Right renal cortex interstitium (tissue), 3 donors: ENCODE measurements around the gene ACE2. TPM values are rescaled to one million over a fixed set of nuclear protein-coding genes. Genes with fewer than 3 reads are reported as not detected.
"Not testable (repeated sequence)": the region's sequence is repeated elsewhere in the genome, so short reads cannot be mapped to it uniquely, and the experiment has no call there.

Source experiments
- DNase-seq, 3 donors: peaks; one replicate each; pipeline ENCODE4 v3.0.0-alpha.2; 2013; ENCODE audit warnings: low read depth in 3 of 3, low spot score in 2 of 3
- polyA plus RNA-seq, 3 donors: library from polyadenylated mRNA; unstranded; fragments of 120-200 nt; gene quantifications; one replicate each; pipeline ENCODE4 v1.2.1, GENCODE V29; 2013; ENCODE audit not compliant: insufficient read length in 3 of 3

ACE2 gene
- polyA plus RNA-seq = 10 to 100 TPM; 44.8 to 65.3 (median 65.2) TPM

DNA sequence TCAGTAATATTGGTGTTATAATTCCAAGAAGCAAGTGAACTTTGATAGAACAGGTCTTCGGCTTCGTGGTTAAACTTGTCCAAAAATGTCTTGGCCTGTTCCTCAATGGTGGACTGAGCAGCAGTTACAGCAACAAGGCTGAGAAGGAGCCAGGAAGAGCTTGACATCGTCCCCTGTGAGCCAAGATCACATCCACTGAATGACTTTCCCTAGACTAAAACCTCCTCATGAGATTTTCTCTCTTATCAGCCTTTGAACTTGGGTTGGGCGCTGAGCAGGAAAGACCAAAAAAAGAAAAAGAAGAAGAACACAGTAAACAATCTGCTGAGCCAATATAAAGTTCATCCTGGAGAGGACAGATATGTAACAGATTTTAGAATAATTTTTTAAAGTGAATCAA lies at the start of gene ACE2:
ACE2 (minus strand) TSS at position 216 of the 400 bp plus-strand sequence; CDS start at position 167, 49 bp downstream.
- no peak for DNase-seq

DNA sequence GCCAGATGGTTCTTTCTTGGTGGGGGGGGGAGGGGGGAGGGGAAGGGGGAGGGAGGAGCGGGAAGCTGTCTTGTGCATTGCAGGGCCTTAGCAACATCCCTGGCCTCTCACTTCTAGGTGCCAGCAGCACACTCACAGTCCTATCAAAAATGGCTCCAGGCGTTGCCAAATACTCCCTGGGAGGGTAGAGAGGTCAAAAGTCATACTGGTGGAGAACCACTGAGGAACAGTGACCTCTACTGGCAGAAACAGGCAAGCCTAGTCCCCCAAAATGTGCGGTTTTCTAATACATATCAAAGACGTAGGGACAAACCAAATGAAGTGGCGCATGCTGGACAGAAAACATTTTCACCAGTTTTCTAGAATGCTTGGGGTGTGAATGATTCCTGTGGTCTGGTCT lies 46.8 kb upstream of the ACE2 start:
- DNase-seq = not testable (repeated sequence)

DNA sequence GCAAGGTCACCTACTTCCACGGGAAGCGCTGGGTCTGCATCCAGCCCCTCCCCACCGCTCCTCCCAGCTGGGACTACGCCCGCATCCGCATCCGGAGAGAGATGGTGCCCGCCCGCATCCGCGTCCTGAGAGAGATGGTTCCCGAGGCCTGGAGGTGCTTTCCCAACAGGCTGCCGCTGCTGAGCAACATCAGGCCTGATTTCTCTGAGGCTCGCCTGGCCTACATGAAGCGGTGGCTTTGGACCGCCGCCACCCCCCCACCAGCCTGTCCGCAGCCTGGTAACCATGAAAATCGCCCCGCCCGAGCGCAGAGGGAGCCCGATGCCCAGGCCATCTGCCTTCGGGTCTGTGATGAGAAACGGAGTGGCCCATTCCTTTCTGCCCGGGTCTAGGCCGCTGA lies 45.8 kb upstream of the ACE2 start:
- DNase-seq = no peak

DNA sequence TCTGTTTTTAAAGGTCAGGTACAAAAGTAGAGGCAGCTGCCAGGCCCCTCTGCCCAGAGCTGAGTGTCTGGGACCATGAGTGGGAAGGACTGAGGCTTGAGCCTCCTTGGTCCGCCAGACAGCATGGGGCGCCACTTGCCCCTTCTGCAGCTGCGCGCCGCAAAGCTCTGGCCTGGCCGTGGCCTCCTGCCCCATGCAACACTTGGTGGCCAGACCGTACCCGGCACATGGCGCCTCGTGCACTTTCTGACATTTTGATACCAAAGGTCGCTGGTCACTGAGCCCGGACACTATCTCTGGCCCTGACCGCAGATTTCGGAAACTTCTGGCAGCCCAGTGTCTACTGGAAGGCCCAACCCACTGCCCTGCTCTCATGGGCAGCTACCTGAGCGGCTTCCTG lies 45.3 kb upstream of the ACE2 start:
- DNase-seq = no peak

DNA sequence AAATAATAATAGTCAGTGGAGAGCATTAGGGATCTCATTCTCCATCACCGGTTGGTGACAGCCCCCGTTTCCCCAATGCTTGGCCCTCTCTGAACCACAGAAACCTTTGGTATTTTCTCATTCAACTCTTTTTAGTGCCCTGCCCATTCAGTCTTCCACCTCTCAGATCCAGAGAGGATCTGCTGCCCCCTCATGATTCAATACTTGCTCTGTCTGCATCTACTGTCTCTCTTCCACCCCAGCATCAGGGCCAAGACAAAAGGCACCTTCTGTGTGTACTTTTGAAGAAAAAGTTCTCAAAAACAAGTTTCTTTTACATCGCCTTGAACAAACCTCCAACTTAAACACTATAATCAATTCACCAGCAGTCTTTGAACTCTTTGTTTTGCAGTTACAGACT lies 44.5 kb upstream of the ACE2 start:
- DNase-seq = no peak

DNA sequence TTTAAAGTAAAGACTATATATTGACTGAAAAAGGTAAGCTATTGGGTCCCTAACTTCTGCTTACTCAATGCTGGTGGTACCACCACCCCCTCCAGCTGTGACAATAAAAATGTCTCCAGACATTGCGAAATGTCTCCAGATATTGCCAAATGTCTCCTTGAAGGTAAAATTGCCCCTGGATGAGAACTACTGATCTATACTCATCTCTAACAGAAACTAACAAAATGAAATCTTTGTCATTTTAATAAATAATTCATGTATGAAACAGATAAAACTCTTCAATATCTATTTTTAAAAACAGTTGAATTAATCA lies 43.8 kb upstream of the ACE2 start:
- DNase-seq = no peak

DNA sequence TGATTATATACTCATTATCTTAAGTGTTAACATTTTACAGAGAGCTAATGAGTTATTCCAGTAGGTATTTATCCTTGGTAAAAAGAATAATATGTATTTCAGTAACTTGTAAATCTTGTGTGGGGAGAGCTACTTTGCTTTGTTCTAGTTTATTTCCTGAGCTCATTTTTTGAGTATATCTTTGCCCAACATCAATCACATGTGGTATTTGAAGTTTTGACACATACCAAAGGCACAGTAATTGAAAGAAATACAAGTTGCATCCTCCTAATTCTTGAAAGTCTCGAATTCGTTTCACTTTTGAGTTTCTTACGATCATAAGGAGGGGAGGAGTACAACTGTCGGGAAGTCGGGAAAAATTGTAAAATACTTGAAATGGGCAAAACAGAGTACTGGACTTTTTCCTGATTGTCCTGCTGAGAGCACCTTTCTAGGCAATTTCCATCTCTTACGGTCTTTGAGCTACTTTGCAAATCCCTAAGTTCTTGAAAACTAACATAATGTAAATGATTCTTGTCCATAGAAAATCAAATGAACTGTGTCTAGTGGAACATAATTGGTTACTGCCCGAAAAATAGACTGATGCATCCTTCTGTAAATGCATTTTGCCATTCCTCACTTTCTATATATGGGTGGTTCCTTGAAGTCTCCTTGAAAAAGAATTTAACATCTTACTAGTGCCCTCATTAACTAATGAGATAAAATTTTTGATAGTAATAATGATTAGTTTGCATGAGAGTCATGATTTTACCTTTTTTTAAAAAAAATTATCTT lies 43.2 kb upstream of the ACE2 start:
- no peak for DNase-seq

DNA sequence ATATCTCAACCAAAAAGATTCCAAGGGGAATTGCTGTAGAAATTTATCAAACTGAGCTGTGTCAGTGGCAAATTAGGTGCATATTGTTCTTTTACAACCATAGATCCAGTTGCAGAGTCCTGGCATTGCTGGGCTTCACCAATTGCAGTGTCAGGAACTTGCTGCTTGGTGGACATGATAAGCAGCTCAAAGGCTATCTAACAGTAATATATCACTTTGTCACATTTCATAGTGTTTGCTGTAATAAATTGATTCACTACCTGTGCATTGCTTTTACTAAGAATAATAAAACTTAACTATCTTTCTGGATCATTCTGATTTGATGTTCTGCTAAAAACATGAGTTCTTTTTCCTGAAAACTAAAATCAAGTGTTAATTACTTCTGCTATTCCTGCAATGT lies 30.9 kb upstream of the ACE2 start:
- no peak for DNase-seq

DNA sequence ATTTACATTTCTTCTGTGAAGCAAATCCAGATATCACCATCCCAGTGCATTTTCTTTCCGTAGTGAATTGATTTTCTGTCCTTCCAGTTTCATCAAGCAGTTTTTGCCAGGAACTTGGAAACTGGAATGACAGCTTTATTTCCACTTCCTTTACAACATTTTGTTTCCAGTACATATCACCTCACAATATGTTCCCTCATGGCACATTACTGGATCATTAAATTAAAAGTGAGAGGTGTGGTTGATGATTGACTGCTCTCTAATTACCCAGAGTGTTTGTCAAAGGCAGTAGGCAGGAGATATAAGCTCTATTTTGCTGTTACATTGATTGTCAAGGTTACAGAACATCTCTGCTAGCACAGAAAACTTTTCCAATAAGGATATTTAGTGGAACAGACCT lies 22.3 kb upstream of the ACE2 start:
- no peak for DNase-seq

DNA sequence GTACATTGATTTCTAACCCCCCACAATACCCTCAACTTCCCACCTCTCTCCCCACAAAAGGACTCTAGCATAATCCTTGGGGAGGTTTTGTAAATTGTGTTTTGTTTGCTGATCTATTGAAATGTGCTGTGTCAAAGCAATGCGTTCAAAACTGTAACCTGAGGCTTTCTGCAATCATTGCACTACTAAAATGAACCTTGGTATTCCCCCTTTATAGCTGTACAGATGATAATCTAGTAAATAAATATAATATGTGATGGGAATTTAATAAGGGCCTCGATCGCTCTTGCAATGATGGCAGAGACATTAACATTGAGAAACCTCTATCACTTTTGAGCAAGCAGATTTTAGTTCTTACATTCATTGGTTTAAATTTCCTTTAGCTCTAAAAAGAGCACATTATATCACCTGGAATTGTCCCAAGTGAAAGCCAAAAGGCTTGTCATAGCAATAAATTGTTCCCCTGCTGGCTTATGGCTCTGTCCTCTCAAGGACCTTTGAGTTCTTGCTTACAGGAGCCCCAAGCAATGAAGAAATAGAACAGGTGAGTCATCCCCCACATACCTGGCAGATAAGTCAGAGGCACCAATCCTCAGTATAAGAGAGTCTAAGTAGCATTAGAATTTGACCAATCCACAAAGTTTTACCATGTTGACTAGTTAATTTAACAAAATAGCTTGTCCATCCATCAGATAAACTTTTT lies 18.4 kb upstream of the ACE2 start:
- DNase-seq = no peak

DNA sequence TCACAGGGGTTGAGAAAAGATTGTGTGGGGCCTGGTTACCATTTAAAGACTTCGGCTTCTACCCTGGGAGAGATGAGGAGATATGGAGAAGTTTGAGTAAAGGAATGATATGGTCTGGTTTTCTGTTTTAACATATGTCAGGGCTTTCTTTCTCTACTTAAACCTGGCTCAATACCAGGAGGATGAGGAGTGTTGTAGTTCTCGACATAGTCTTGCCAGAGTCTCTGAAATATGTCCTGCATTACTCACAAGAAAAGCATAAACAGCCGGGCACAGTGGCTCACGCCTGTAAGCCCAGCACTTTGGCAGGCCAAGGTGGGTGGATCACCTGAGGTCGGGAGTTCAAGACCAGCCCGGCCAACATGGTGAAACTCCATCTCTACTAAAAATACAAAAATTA lies 16.4 kb upstream of the ACE2 start:
- DNase-seq = no peak

DNA sequence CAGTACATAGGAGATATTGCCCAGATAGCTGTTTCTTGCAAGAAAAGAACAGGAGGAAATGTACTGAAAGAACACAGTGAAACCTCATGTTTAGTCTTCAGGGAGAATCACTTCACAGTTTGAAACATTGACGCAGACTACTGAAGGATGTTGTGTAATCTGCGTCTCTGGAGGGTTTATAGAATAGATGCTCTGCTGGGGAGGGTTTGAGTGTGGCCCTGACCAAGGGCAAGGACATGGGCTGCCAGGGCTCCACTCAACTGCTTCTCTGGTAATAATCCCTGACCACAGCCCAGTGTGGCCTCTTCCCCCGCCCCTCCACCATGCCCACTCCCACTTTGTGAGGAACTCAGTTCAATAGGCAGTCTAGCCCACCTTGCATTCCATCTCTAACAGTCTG lies 15.8 kb upstream of the ACE2 start:
- no peak for DNase-seq

DNA sequence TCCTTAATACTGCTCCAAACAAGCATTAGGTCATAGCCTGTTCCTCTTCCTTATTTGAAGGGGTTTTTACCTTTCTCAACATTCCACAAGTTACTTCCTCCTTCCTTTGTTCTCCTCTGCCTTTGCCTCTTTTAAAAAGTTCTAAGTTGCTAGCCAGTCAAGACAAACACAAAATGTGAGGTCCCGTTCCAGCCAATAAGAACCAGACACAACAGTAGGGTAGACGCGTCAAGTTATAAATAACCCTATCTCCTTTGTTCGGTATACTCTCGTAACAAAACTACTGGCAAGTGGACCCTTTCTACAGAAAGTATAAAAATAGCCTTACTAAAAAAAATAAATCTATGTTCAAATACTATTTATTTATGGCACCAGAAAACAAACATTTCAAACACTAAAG lies 6.3 kb upstream of the ACE2 start:
- no peak for DNase-seq

DNA sequence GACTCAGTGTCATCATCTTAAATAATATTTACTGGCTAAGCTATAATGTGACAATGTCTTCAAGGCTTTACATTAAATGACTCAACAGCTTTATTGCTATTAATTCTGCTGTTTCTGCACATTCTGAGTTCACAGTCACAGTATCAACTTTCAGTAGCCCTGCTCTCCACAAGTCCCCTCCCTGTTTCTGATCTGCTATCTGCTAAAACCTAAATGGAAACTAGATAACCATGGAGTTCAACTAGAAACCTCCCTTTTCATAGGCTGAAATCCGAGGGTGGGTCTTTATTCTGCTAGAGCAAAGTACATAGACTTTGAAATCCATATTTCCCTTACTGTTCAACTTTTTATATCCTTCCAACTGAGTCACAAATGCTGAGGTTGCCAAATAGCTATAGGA lies 5.4 kb upstream of the ACE2 start:
- DNase-seq = no peak

DNA sequence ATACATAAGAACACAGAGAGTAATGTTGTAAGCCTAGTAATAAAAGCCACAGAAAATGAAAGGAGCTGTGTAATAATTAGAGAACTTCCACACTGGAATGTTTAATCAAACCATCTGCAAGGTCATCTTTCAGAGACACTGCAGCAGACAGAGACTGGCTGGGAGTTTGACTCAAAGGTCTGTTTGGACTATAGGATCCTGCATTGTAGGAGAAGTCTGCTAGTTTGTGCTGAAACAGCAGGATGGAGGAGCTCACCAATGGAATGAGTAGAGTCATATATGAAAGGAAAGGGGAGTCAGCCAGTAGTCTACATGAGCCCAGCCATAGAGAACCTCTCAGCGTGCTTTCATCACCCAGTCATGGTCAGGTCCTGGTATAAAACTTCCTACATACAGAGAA lies 4.5 kb upstream of the ACE2 start:
- no peak for DNase-seq

DNA sequence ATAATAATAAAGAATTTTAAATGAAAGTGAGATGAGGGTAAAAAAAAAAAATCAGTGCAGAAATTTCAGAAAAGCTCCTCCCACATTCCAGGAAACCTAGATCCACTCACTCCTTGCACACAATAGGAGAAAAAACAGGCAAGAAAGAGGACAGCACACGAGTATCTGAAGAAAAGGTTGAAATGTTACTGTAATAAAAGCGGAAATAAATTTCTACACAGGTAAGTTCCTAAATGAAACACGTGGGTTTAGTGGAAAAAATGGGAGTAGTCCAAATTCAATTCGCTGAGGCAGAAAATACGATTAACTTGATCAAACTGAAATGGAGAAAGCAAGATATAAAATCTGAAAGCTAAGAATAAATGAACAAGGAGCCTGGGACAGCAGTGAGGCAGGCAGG lies 2.0 kb upstream of the ACE2 start:
- no peak for DNase-seq

DNA sequence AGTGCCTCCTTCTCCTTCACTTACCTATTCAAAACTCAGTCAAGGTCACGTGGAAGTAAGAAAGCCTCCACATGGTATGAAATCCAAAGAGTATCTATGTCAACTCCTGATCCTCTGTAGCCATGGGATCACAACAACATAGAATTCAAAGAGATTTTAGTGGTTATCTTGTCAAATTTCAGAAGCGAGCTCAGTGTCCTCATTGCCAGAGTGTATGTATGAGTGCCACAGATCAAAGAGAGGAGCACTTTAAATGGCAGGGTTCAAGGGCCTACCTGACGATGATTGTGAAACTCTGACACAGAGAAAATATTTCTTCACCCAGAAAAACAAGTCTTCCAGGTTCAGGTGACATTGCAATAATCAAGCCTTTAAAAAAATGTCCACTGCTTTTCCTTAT lies 1.2 kb upstream of the ACE2 start:
- no peak for DNase-seq

DNA sequence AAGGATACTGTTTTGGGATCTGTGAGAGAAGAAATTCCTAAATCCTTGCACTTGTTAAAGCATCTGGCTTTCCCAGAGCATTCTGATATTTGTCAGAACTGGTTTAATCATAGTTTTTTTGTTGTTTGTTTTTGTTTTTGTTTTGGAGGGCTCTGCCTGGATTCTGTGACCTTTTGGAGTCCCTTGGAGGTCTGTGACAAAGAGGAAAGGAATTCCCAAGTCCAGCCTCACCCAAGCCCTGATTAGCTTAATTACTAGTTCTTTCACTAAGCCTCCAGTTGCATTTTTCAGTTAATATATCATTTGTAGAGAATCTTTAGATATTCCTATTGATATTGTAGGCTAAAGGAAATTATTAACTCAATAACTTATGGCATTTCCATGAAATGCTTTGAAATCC lies 711 bp downstream of the ACE2 start:
- DNase-seq = no peak

DNA sequence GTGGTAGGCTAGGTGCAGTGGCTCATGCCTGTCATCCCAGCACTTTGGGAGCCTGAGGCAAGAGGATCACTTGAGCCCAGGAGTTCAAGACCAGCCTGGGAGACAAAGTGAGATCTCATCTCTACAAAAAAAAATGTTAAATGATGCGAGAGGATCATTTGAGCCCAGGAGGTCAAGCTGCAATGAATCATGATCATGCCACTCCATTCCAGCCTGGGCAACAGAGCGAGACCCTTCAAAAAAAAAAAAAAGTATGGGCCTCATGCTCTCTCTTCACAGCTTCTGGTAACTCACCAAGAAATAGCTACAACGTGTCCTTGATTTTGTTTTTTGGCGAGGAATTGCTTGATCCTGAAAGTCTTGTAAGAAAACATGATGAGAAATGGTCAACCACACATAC lies 1.3 kb downstream of the ACE2 start:
- no peak for DNase-seq

DNA sequence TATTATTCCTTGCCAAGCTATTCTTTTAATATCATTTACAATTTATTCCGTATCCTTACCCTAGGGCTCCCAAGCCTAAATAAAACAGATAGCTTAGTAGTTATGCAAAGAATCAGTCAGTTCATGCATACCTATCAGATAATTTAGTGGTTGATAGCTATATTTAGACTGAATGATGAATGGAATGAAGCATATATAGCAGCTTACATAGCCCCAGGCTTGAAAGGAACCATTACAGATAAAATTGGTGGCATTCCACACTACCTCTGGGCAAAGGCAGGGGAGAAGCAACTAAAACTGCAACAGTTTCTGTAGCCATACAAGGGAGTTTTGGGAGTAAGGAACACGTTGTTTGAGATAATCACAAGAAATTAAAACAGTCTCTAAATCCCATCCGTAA lies 2.7 kb downstream of the ACE2 start:
- no peak for DNase-seq

DNA sequence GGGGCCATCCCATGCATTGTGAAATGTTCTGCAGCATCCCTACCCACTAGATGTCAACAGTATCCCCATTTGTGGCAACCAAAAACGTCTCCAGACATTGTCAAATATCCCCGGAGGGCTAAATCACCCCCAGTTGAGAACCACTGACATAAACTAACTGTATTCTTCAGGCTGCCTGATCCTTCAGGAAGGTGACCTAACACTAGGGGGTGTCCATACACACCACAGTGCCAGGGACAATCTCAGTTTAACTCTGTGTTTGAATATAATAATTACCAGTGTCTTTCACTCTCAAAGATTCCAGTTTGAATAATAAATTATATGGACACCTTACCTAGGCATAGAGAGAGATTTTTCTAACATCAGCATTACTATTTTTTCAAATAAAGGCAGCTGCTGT lies 6.4 kb downstream of the ACE2 start:
- DNase-seq = no peak
